B cell (primary cell): Measurements from ENCODE around the gene DNAJC21. TPM values are rescaled to one million over a fixed set of nuclear protein-coding genes. Genes with fewer than 3 reads are reported as not detected.

ENCODE experiments used
- ATAC-seq: fragments of 200-7000 bp; cut with Tn5 transposase; one replicate; pipeline ENCODE4 v1.10.0; 2021; ENCODE audit warnings: low read depth, mild to moderate bottlenecking, moderate number of reproducible peaks, moderate library complexity
- CTCF ChIA-PET: fragments of 350-600 bp; sonication (Branson Sonifier 250); formaldehyde crosslinking; loops from one replicate; lab custom pipeline; 2021; ENCODE audit warnings: antibody characterized with exemption, inconsistent platforms; lab: Charles Lee
- POLR2A ChIA-PET: fragments of 350-600 bp; sonication (Branson Sonifier 250); formaldehyde crosslinking; loops from one replicate; lab custom pipeline; 2021; ENCODE audit warnings: antibody characterized with exemption; lab: Charles Lee
- DNase-seq: peaks from one replicate; pipeline ENCODE4 v3.0.0; 2013
- H2AFZ ChIP-seq: 2 replicates; pipeline ENCODE4 v1.6.1; 2012; ENCODE audit warnings: mild to moderate bottlenecking, low read depth, low read length; ENCODE audit not compliant: insufficient read depth, poor library complexity, severe bottlenecking
- H3K27ac ChIP-seq, 2 donors: 1 replicate in 1 of 2; 2 replicates in 1 of 2; pipeline ENCODE4 v1.5.1; 2012 to 2013; ENCODE audit warnings: low read length in 2 of 2, mild to moderate bottlenecking in 2 of 2, moderate library complexity in 1 of 2
- H3K27me3 ChIP-seq, 4 experiments: fragments of 200-600 bp in 1 of 4; sonication (generic) in 1 of 4; replicated peaks in 1 of 4; 1 replicate in 2 of 4; 2 replicates in 2 of 4; pipeline versions ENCODE4 v1.6.1 to v1.7.0; 2013 to 2016; ENCODE audit warnings: low read length in 3 of 4, mild to moderate bottlenecking in 2 of 4, mixed read lengths in 1 of 4, moderate library complexity in 1 of 4; ENCODE audit not compliant: insufficient read depth in 4 of 4, control insufficient read depth in 3 of 4; ENCODE audit errors: control extremely low read depth in 1 of 4
- H3K36me3 ChIP-seq, 2 experiments: replicated peaks in 1 of 2; 1 replicate in 1 of 2; 2 replicates in 1 of 2; pipeline versions ENCODE4 v1.6.1 to v1.7.1; 2013; ENCODE audit warnings: low read length in 1 of 2; ENCODE audit not compliant: insufficient read depth in 2 of 2, control insufficient read depth in 1 of 2; ENCODE audit errors: control extremely low read depth in 1 of 2, extremely low read depth in 1 of 2
- H3K4me1 ChIP-seq, 2 donors: fragments of 200-600 bp in 1 of 2; sonication (generic) in 1 of 2; 1 replicate in 1 of 2; 2 replicates in 1 of 2; pipeline versions ENCODE4 v1.5.1 to v1.6.1; 2013 to 2017; ENCODE audit warnings: low read length in 2 of 2; ENCODE audit not compliant: control insufficient read depth in 2 of 2, insufficient read depth in 2 of 2
- H3K4me2 ChIP-seq: replicated peaks from 2 replicates; pipeline ENCODE3; 2012; ENCODE audit warnings: mild to moderate bottlenecking, low read depth, low read length; ENCODE audit not compliant: poor library complexity, severe bottlenecking
- H3K4me3 ChIP-seq, 5 experiments: fragments of 200-600 bp in 1 of 5; sonication (generic) in 1 of 5; 1 replicate in 3 of 5; 2 replicates in 2 of 5; pipeline versions ENCODE4 v1.5.1 to v1.7.0; 2011 to 2016; ENCODE audit warnings: low read length in 4 of 5, mild to moderate bottlenecking in 4 of 5, low read depth in 2 of 5, control low read depth in 1 of 5, moderate library complexity in 1 of 5; ENCODE audit not compliant: insufficient read depth in 1 of 5; ENCODE audit errors: control extremely low read depth in 1 of 5, extremely low read depth in 1 of 5
- H3K79me2 ChIP-seq: fragments of 200-600 bp; sonication (generic); one replicate; pipeline ENCODE4 v1.6.0; 2016; ENCODE audit warnings: low read length; ENCODE audit not compliant: control insufficient read depth, insufficient read depth
- H3K9ac ChIP-seq: fragments of 200-600 bp; sonication (generic); 2 replicates; pipeline ENCODE4 v1.6.1; 2017; ENCODE audit warnings: mild to moderate bottlenecking, low read length, moderate library complexity
- H3K9me3 ChIP-seq, 3 donors: one replicate each; pipeline versions ENCODE4 v1.6.1 to v1.7.1; 2013; ENCODE audit warnings: low read length in 2 of 3; ENCODE audit not compliant: control insufficient read depth in 2 of 3, insufficient read depth in 1 of 3; ENCODE audit errors: control extremely low read depth in 1 of 3
- H4K20me1 ChIP-seq: 2 replicates; pipeline ENCODE4 v1.6.0; 2012; ENCODE audit warnings: mild to moderate bottlenecking, low read length; ENCODE audit not compliant: insufficient read depth, control insufficient read depth, poor library complexity, severe bottlenecking
- H3K27ac Mint-ChIP-seq: one replicate; pipeline ENCODE4 v1.8.0; 2021; ENCODE audit warnings: mixed read lengths
- H3K27me3 Mint-ChIP-seq: one replicate; pipeline ENCODE4 v1.8.0; 2021; ENCODE audit warnings: mixed read lengths
- H3K4me1 Mint-ChIP-seq: one replicate; pipeline ENCODE4 v1.8.0; 2021; ENCODE audit warnings: mixed read lengths
- H3K4me3 Mint-ChIP-seq: one replicate; pipeline ENCODE4 v1.8.0; 2021; ENCODE audit warnings: mixed read lengths
- H3K9me3 Mint-ChIP-seq: one replicate; pipeline ENCODE4 v1.8.0; 2022; ENCODE audit warnings: mixed read lengths; ENCODE audit not compliant: insufficient read depth
- CTCF ChIP-seq: fragments of 200-600 bp; IDR thresholded peaks from one replicate; pipeline ENCODE4 v1.8.0; 2022; ENCODE audit warnings: antibody characterized with exemption, mild to moderate bottlenecking
- EZH2 ChIP-seq: IDR thresholded peaks from 2 replicates; pipeline ENCODE4 v1.6.1; 2012; ENCODE audit warnings: borderline replicate concordance, low read depth, mild to moderate bottlenecking, moderate library complexity, low read length; ENCODE audit not compliant: insufficient read depth, poor library complexity, severe bottlenecking
- WGBS: methylation state at CpG from one replicate; pipeline ENCODE4 v1.1.5; 2013; ENCODE audit warnings: missing lambda C conversion rate; ENCODE audit not compliant: insufficient coverage; 5-methylcytosine and 5-hydroxymethylcytosine counted together
- intact Hi-C: fragments of 100-400 bp; cut with micrococcal nuclease; formaldehyde crosslinking; loops from one replicate; pipeline ENCODE4 v1.10.0; 2022
- polyA plus RNA-seq: library from polyadenylated mRNA; depleted of rRNA; stranded (reverse); fragments of >200 nt; gene quantifications from 2 replicates; pipeline ENCODE4 v1.2.3, GENCODE V29; 2012
- total RNA-seq, 2 donors: library from RNA; stranded (reverse); fragments of 120-200 nt in 1 of 2; gene quantifications; 1 replicate in 1 of 2; 2 replicates in 1 of 2; pipeline versions ENCODE4 v1.2.3 to v1.2.4, GENCODE V29; 2013 to 2022

Gene DNAJC21
- total and polyA plus RNA-seq, 2 donors (not counting 1 experiment from before 2014, with no cell fraction given) = 7.2 to 59.3 TPM

GRCh38 chr5:34932947-34933346 lies 3.6 kb downstream of the DNAJC21 start:
- Histone ChIP-seq H3K27ac (no peak overlapping the region), H3K79me2 (peaks cover 43% of the 10 kb centered on the region), H2AFZ (no peak overlapping the region), H4K20me1 (no peaks in the 10 kb centered on the region), H3K27me3 (no peaks in the 10 kb centered on the region), H3K36me3 (peaks cover 6 to 30% of the 10 kb centered on the region in 2 experiments), H3K4me3 (no peak overlapping the region), H3K9me3 (no peaks in the 10 kb centered on the region), H3K4me1 (peaks cover 15 to 20% of the 10 kb centered on the region in 2 donors), H3K4me2 (no peak overlapping the region), H3K9ac (no peak overlapping the region)
- Mint-ChIP-seq H3K9me3 (no peaks in the 10 kb centered on the region), H3K4me1 (peaks cover 28% of the 10 kb centered on the region), H3K27ac (no peak overlapping the region), H3K27me3 (no peaks in the 10 kb centered on the region), H3K4me3 (no peak overlapping the region)
- no peak for TF ChIP-seq CTCF
- TF ChIP-seq EZH2 = no peak
- no CpG with 5 or more reads among the region's 2 CpGs for WGBS
- no peak for ATAC-seq
- CTCF ChIA-PET = no interaction called here
- no peak for DNase-seq
- POLR2A ChIA-PET = no interaction called here
- intact Hi-C loops = no loop called here

GRCh38 chr5:34941936-34942335 lies 12.6 kb downstream of the DNAJC21 start:
- DNase-seq (no peak), ATAC-seq (no peak)
- Histone ChIP-seq H3K27ac (no peak overlapping the region), H3K4me3 (no peak overlapping the region), H3K9ac (no peak overlapping the region), H3K36me3 (peaks cover 18 to 63% of the 10 kb centered on the region in 2 experiments), H3K4me2 (no peak overlapping the region), H2AFZ (no peak overlapping the region), H4K20me1 (no peaks in the 10 kb centered on the region), H3K4me1 (no peaks in the 10 kb centered on the region), H3K27me3 (no peaks in the 10 kb centered on the region), H3K79me2 (no peaks in the 10 kb centered on the region), H3K9me3 (no peaks in the 10 kb centered on the region)
- Mint-ChIP-seq H3K4me3 (no peak overlapping the region), H3K27ac (no peak overlapping the region), H3K4me1 (no peaks in the 10 kb centered on the region), H3K27me3 (no peaks in the 10 kb centered on the region), H3K9me3 (no peaks in the 10 kb centered on the region)
- TF ChIP-seq CTCF (no peak), EZH2 (no peak)
- WGBS = 94% methylated on average over 3 of the region's 3 CpGs
- intact Hi-C loops = no loop called here
- ChIA-PET POLR2A (no interaction called here), CTCF (no interaction called here)
